Chondrocyte (in vitro differentiated cells): ENCODE measurements around the gene POLD4. TPM values are rescaled to one million over a fixed set of nuclear protein-coding genes. Genes with fewer than 3 reads are reported as not detected.

Experiments
- DNase-seq: peaks from one replicate; pipeline ENCODE4 v3.0.0; 2021; ENCODE audit warnings: mixed read lengths, low spot score
- H3K27ac Mint-ChIP-seq: one replicate; pipeline ENCODE4 v1.8.0; 2021; ENCODE audit warnings: mild to moderate bottlenecking, moderate library complexity, mixed read lengths; ENCODE audit not compliant: unreplicated experiment
- H3K27me3 Mint-ChIP-seq: 2 replicates; pipeline ENCODE4 v1.8.0; 2021; ENCODE audit warnings: low read depth, mixed read lengths
- H3K36me3 Mint-ChIP-seq: 2 replicates; pipeline ENCODE4 v1.8.0; 2021; ENCODE audit warnings: low read depth, mixed read lengths
- H3K4me1 Mint-ChIP-seq: 2 replicates; pipeline ENCODE4 v1.8.0; 2021; ENCODE audit warnings: low read depth, mild to moderate bottlenecking, mixed read lengths
- H3K4me3 Mint-ChIP-seq: one replicate; pipeline ENCODE4 v1.8.0; 2021; ENCODE audit warnings: mild to moderate bottlenecking, moderate library complexity, mixed read lengths; ENCODE audit not compliant: unreplicated experiment
- H3K9me3 Mint-ChIP-seq: 2 replicates; pipeline ENCODE4 v1.8.0; 2021; ENCODE audit warnings: low read depth, mixed read lengths
- total RNA-seq: library from RNA; stranded (reverse); gene quantifications from 3 replicates; pipeline ENCODE4 v1.2.1, GENCODE V29; 2021
- TF ChIP-seq, protein P1 (sequence below): fragments of 200-600 bp; sonication (generic); IDR thresholded peaks from 2 replicates; pipeline ENCODE4 v1.5.0; 2021; ENCODE audit warnings: antibody characterized with exemption, mild to moderate bottlenecking, moderate library complexity

The POLD4 gene
- total RNA-seq, 1 donor from 2014 or later, result 67.7 TPM

DNA sequence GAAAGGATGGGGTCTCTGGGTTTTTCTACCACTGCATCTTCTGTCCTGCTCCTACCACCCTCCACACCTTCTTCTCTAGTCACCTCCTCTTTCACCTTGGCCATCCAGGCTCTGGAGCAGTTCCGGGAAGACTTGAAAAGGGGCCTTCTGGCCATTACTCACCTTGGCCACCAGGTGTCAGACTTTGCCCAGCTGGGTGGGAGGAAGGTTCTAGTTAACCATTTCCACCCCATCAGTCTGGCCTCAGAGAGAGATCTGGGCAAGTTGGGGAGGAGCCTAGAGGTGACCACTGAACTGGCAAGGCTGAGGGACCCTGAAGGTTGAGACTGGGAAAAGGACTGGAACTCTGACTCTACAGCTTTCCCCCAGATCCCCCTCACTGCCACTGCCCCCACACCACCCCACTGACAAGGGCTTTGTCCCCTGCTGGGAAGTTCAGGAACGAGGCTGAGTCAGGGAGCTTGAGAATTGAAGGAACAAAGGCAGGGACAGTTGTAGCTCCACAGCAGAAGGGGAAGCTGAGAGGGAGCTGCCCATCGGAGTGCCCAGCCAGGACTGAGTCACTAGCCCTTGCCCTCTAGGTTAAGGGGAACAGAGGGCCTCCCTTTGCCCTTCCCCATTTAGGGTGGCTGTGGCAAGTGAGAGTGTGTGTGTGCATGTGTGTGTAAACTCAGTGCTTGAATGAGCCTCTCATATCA, 3.7 kb upstream of the POLD4 start:
- Mint-ChIP-seq H3K27ac (peak overlapping the region; percentile 90), H3K9me3 (no peaks in the 10 kb centered on the region), H3K4me1 (peaks cover 56% of the 10 kb centered on the region), H3K27me3 (no peaks in the 10 kb centered on the region), H3K36me3 (no peaks in the 10 kb centered on the region), H3K4me3 (no peak overlapping the region)
- TF ChIP-seq, protein P1, sequence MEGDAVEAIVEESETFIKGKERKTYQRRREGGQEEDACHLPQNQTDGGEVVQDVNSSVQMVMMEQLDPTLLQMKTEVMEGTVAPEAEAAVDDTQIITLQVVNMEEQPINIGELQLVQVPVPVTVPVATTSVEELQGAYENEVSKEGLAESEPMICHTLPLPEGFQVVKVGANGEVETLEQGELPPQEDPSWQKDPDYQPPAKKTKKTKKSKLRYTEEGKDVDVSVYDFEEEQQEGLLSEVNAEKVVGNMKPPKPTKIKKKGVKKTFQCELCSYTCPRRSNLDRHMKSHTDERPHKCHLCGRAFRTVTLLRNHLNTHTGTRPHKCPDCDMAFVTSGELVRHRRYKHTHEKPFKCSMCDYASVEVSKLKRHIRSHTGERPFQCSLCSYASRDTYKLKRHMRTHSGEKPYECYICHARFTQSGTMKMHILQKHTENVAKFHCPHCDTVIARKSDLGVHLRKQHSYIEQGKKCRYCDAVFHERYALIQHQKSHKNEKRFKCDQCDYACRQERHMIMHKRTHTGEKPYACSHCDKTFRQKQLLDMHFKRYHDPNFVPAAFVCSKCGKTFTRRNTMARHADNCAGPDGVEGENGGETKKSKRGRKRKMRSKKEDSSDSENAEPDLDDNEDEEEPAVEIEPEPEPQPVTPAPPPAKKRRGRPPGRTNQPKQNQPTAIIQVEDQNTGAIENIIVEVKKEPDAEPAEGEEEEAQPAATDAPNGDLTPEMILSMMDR, result peak; percentile 96
- no peak for DNase-seq

DNA sequence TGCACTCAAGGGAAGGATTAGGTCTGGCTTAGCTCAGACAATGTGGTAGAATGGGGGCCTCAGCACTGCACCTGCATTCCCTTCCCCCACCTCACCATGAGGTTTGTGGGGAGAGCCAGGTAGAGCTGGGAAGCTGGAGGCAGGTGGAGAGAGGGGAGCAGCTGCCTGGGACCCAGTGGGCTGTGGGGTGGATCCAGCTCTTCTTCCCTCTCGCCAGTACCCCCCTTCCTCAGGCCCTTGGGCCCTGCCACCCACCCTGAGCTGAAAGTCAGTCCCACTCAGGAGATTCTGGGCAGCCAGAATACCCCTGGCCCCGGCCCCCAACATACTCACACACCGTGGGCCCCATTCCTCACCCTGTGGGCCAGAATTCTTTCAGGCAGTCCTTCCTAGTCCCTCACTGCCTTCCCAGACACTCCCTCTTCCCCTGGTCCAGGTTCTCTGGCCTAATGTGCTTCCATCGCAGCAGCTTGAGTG, 3.1 kb upstream of the POLD4 start:
- H3K9me3 Mint-ChIP-seq, result no peaks in the 10 kb centered on the region
- no peak for DNase-seq
- no peak overlapping the region for H3K4me3 Mint-ChIP-seq
- H3K36me3 Mint-ChIP-seq, result no peaks in the 10 kb centered on the region
- H3K4me1 Mint-ChIP-seq, result peaks cover 60% of the 10 kb centered on the region
- TF ChIP-seq, protein P1, result no peak
- no peaks in the 10 kb centered on the region for H3K27me3 Mint-ChIP-seq
- H3K27ac Mint-ChIP-seq, result peak overlapping the region; percentile 100

DNA sequence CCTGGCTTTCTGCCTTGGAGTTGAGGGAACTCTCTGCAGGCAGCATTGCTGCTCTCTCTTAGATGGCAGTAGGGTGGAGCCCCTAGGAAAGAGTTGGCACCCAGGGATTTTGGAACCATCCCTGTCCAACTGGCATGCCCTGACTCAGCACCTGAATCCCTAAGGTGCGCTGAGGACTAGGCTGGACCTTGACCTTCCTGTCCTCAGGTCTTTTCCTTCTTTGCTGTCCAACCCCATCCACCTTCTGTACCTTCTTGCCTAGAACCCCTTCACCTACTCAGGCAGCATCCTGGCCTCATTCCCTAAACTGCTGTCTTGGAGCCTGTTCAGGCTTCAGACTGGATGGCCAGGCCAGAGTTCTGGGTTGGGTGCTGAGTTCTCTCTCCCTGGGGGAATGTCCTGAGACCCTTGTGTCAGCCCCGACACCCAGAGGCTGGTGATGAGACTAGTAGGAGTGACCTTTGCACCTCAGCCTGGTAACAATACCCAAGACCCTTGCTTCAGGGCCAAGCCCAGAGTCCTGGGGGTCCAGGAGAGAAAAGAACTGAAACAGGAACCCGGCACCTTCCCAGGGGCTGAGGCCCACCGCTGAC, 2.5 kb upstream of the POLD4 start:
- TF ChIP-seq, protein P1, result no peak
- Mint-ChIP-seq H3K27me3 (no peaks in the 10 kb centered on the region), H3K36me3 (no peaks in the 10 kb centered on the region)

DNA sequence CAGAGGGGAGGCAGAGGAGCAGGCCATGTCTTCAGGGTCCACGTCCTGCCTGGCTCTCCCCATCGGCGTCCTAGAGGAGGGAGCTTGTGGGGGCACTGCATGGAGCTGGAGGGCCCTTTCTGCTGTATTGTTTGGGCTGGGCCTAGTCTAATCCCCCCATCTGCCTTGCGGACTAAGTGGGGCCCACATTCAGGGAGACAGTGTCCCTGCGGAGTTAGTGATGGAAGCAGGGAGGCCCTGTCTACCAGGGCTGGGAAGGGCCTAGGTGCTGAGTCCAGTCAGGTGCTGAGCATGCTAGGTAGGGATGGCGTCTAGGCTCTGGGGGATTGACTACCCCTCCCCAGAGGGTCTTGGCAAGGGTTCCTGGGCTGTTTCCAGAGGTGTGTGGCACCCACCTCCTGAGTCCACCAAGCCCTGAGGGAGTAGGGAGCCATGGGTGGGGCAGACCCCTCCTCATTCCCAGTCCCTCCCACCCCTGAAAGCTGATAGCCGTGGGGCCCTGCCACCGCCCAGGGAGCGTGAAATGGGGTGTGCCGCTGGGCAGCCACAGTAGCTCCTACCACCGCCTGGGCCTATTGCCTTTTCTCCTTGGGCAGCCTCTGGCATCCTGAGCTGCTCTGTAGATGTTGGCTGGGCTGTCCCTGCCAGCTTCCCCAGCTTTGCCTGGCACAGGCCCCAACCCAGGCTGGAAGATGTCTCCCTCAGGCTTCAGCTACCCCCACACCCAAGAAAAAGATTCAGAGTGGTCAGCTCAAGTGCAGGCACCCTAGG, 1.9 kb upstream of the POLD4 start:
- H3K36me3 Mint-ChIP-seq, result no peaks in the 10 kb centered on the region
- H3K9me3 Mint-ChIP-seq, result no peaks in the 10 kb centered on the region
- TF ChIP-seq, protein P1, result no peak
- H3K27ac Mint-ChIP-seq, result peak overlapping the region; percentile 100
- H3K4me1 Mint-ChIP-seq, result peaks cover 65% of the 10 kb centered on the region
- DNase-seq, result no peak
- no peaks in the 10 kb centered on the region for H3K27me3 Mint-ChIP-seq
- H3K4me3 Mint-ChIP-seq, result peak overlapping the region; percentile 33

More for the DNA sequence above, 2.5 kb upstream of the POLD4 start:
- Mint-ChIP-seq H3K4me3 (no peak overlapping the region), H3K27ac (peak overlapping the region; percentile 100), H3K9me3 (no peaks in the 10 kb centered on the region), H3K4me1 (peaks cover 65% of the 10 kb centered on the region)
- DNase-seq, result no peak
